ENCODE data around the gene NDST3. TPM values are rescaled to one million over a fixed set of nuclear protein-coding genes. Genes with fewer than 3 reads are reported as not detected.

NDST3 gene
- polyA plus RNA-seq, 1 donor (not counting 4 experiments of a cell fraction or from before 2014, with no cell fraction given) = not detected

DNA sequence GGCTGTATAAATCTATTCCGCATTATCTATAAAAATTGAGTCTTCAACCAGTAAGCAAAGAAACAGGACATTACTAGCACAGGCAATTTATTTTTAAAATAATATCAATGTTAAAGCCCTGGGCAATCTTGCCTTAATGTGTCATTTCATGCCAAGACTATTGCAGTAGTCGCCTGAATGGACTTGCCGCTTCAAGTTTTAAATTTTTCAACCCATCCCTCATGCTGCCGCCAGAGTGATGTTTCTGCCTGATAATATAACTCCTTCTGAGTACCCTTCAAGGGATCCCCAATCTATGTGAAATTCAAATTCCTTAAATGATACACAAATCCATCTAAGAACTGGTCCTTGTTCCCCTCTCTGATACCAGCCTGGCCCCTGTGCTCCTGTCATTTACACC lies 251.6 kb downstream of the NDST3 start:
- Histone ChIP-seq H2AFZ (ENCODE audit: control insufficient read depth, low read length) (peak overlapping the region; percentile 70), H3K9ac (ENCODE audit: control insufficient read depth, extremely low read depth, insufficient read depth, low read length) (peak overlapping the region; percentile 58), H3K79me2 (ENCODE audit: control insufficient read depth, insufficient read depth, low read length) (no peaks in the 10 kb centered on the region), H4K20me1 (ENCODE audit: control insufficient read depth, extremely low read depth, insufficient read depth, low read length) (no peaks in the 10 kb centered on the region), H3K36me3 (ENCODE audit: control insufficient read depth in 2 of 2, extremely low read depth in 1 of 2, insufficient read depth in 2 of 2, low read length in 2 of 2) (peaks cover 0 to 5% of the 10 kb centered on the region in 2 experiments), H3K4me1 (ENCODE audit: control insufficient read depth, extremely low read depth, insufficient read depth, low read length) (peaks cover 46% of the 10 kb centered on the region), H3K4me3 (ENCODE audit: control insufficient read depth in 2 of 3, extremely low read depth in 1 of 3, insufficient read depth in 2 of 3, low read depth in 1 of 3, low read length in 3 of 3) (peak overlapping the region in 2 of 3 experiments; percentile 42 to 50), H3K9me3 (ENCODE audit: control insufficient read depth, low read depth, low read length) (no peaks in the 10 kb centered on the region), H3K27ac (ENCODE audit: control insufficient read depth, insufficient read depth, low read length) (peak overlapping the region; percentile 95), H3K9me1 (ENCODE audit: control insufficient read depth, extremely low read depth, insufficient read depth, low read length) (no peaks in the 10 kb centered on the region), H3K27me3 (ENCODE audit: control insufficient read depth, extremely low read depth, insufficient read depth, low read length) (no peaks in the 10 kb centered on the region), H3K4me2 (ENCODE audit: control insufficient read depth, extremely low read depth, insufficient read depth, low read depth, low read length) (peak overlapping the region; percentile 84)
- no peak for DNase-seq (ENCODE audit: low read depth, low spot score)
- FAIRE-seq = no peak
- dilution Hi-C loops (cut with MboI; ENCODE audit: extremely low pct_ligation_motif_present, low sequenced_read_pairs) = no loop called here
- TF ChIP-seq, protein P1, sequence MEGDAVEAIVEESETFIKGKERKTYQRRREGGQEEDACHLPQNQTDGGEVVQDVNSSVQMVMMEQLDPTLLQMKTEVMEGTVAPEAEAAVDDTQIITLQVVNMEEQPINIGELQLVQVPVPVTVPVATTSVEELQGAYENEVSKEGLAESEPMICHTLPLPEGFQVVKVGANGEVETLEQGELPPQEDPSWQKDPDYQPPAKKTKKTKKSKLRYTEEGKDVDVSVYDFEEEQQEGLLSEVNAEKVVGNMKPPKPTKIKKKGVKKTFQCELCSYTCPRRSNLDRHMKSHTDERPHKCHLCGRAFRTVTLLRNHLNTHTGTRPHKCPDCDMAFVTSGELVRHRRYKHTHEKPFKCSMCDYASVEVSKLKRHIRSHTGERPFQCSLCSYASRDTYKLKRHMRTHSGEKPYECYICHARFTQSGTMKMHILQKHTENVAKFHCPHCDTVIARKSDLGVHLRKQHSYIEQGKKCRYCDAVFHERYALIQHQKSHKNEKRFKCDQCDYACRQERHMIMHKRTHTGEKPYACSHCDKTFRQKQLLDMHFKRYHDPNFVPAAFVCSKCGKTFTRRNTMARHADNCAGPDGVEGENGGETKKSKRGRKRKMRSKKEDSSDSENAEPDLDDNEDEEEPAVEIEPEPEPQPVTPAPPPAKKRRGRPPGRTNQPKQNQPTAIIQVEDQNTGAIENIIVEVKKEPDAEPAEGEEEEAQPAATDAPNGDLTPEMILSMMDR (optimal IDR thresholded peaks at IDR 0.05 in 1 of 3, IDR thresholded peaks at IDR 0.05 in 1 of 3, conservative IDR thresholded peaks at IDR 0.05 in 1 of 3; ENCODE audit: extremely low read depth in 1 of 3, insufficient read depth in 2 of 3, low read length in 3 of 3) = peak in 1 of 3 experiments; percentile 7
- no peak for TF ChIP-seq EZH2 (IDR thresholded peaks at IDR 0.05; ENCODE audit: low read length)

DNA sequence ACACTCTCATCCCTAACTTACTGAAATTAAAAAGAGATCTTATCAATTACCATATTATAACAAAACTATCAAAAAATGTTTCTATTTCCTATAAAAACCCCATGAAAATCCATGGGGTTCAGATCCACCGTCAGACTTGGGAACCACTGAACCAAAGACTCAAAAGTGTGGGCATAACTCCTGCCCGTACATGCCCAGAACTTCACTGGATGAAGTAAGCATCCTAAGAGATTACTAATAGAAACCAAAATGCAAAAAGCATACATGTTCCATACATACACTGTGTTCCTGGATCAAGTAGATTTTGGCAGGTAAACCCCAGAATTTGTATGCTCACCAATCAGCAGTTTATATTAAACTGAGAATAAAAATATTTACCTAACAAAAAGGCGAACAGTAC lies 252.4 kb downstream of the NDST3 start:
- dilution Hi-C loops (cut with MboI; ENCODE audit: extremely low pct_ligation_motif_present, low sequenced_read_pairs) = no loop called here
- Histone ChIP-seq H3K9me1 (ENCODE audit: control insufficient read depth, extremely low read depth, insufficient read depth, low read length) (no peaks in the 10 kb centered on the region), H3K4me2 (ENCODE audit: control insufficient read depth, extremely low read depth, insufficient read depth, low read depth, low read length) (peak overlapping the region; percentile 84), H3K36me3 (ENCODE audit: control insufficient read depth in 2 of 2, extremely low read depth in 1 of 2, insufficient read depth in 2 of 2, low read length in 2 of 2) (no peaks in the 10 kb centered on the region), H3K27me3 (ENCODE audit: control insufficient read depth, extremely low read depth, insufficient read depth, low read length) (no peaks in the 10 kb centered on the region), H3K9me3 (ENCODE audit: control insufficient read depth, low read depth, low read length) (no peaks in the 10 kb centered on the region), H3K4me1 (ENCODE audit: control insufficient read depth, extremely low read depth, insufficient read depth, low read length) (peaks cover 46% of the 10 kb centered on the region), H3K27ac (ENCODE audit: control insufficient read depth, insufficient read depth, low read length) (peak overlapping the region; percentile 95), H3K79me2 (ENCODE audit: control insufficient read depth, insufficient read depth, low read length) (no peaks in the 10 kb centered on the region), H3K9ac (ENCODE audit: control insufficient read depth, extremely low read depth, insufficient read depth, low read length) (peak overlapping the region; percentile 58), H4K20me1 (ENCODE audit: control insufficient read depth, extremely low read depth, insufficient read depth, low read length) (no peaks in the 10 kb centered on the region), H2AFZ (ENCODE audit: control insufficient read depth, low read length) (peak overlapping the region; percentile 70), H3K4me3 (ENCODE audit: control insufficient read depth in 2 of 3, extremely low read depth in 1 of 3, insufficient read depth in 2 of 3, low read depth in 1 of 3, low read length in 3 of 3) (peak overlapping the region in 2 of 3 experiments; percentile 42 to 50)
- TF ChIP-seq, protein P1 (optimal IDR thresholded peaks at IDR 0.05 in 1 of 3, IDR thresholded peaks at IDR 0.05 in 1 of 3, conservative IDR thresholded peaks at IDR 0.05 in 1 of 3; ENCODE audit: extremely low read depth in 1 of 3, insufficient read depth in 2 of 3, low read length in 3 of 3) = no peak
- no peak for TF ChIP-seq EZH2 (IDR thresholded peaks at IDR 0.05; ENCODE audit: low read length)
- peak; percentile 88 for FAIRE-seq
- no peak for DNase-seq (ENCODE audit: low read depth, low spot score)
